Common myeloid progenitor, CD34-positive (primary cell): ENCODE results near the gene URI1.

Experiments used
- CTCF ChIA-PET: fragments of 350-600 bp; sonication (Branson Sonifier 250); formaldehyde crosslinking; loops from one replicate; lab custom pipeline; 2021; ENCODE audit warnings: antibody characterized with exemption; lab: Charles Lee
- POLR2A ChIA-PET: fragments of 350-600 bp; sonication (Branson Sonifier 250); formaldehyde crosslinking; loops from one replicate; lab custom pipeline; 2021; ENCODE audit warnings: antibody characterized with exemption; lab: Charles Lee
- DNase-seq, 3 donors: peaks; one replicate each; pipeline versions ENCODE4 v3.0.0 to v3.0.0-alpha.2; 2013
- H3K27ac ChIP-seq, 2 experiments: 1 replicate in 1 of 2; 2 replicates in 1 of 2; pipeline ENCODE4 v1.7.0; 2013; ENCODE audit warnings: inconsistent platforms in 2 of 2, low read length in 2 of 2, mild to moderate bottlenecking in 2 of 2, low read depth in 1 of 2, moderate library complexity in 1 of 2; ENCODE audit not compliant: severe bottlenecking in 2 of 2, insufficient read depth in 1 of 2, poor library complexity in 1 of 2
- H3K27me3 ChIP-seq, 5 experiments: replicated peaks in 2 of 5; 1 replicate in 3 of 5; 2 replicates in 2 of 5; pipeline versions ENCODE4 v1.6.1 to v1.7.0; 2013; ENCODE audit warnings: low read length in 4 of 5, mild to moderate bottlenecking in 2 of 5, moderate library complexity in 2 of 5, inconsistent platforms in 1 of 5; ENCODE audit not compliant: insufficient read depth in 5 of 5, control insufficient read depth in 4 of 5
- H3K36me3 ChIP-seq, 4 experiments: 1 replicate in 2 of 4; 2 replicates in 2 of 4; pipeline versions ENCODE4 v1.6.1 to v1.7.0; 2013; ENCODE audit warnings: low read length in 3 of 4, control low read depth in 1 of 4, mild to moderate bottlenecking in 1 of 4; ENCODE audit not compliant: control insufficient read depth in 4 of 4, insufficient read depth in 4 of 4
- H3K4me1 ChIP-seq, 4 experiments: 1 replicate in 3 of 4; 2 replicates in 1 of 4; pipeline versions ENCODE4 v1.6.1 to v1.7.1; 2013; ENCODE audit warnings: low read length in 3 of 4, mild to moderate bottlenecking in 3 of 4, control low read depth in 1 of 4, inconsistent platforms in 1 of 4, moderate library complexity in 1 of 4; ENCODE audit not compliant: control insufficient read depth in 4 of 4, insufficient read depth in 4 of 4; ENCODE audit errors: control extremely low read depth in 1 of 4
- H3K4me3 ChIP-seq, 7 experiments: 1 replicate in 4 of 7; 2 replicates in 3 of 7; pipeline versions ENCODE4 v1.5.1 to v1.7.0; 2013; ENCODE audit warnings: mild to moderate bottlenecking in 7 of 7, low read length in 6 of 7, moderate library complexity in 6 of 7, inconsistent platforms in 2 of 7, low read depth in 2 of 7, control low read depth in 1 of 7; ENCODE audit not compliant: insufficient read depth in 4 of 7, control insufficient read depth in 1 of 7; ENCODE audit errors: extremely low read depth in 1 of 7
- H3K9me3 ChIP-seq, 5 experiments: 1 replicate in 4 of 5; 2 replicates in 1 of 5; pipeline versions ENCODE4 v1.6.1 to v1.7.1; 2013; ENCODE audit warnings: low read length in 4 of 5, mild to moderate bottlenecking in 2 of 5, inconsistent platforms in 1 of 5, low read depth in 1 of 5, moderate library complexity in 1 of 5; ENCODE audit not compliant: control insufficient read depth in 4 of 5, insufficient read depth in 2 of 5; ENCODE audit errors: control extremely low read depth in 1 of 5
- WGBS: methylation state at CpG from one replicate; pipeline ENCODE4 v1.1.5; 2013; ENCODE audit not compliant: insufficient coverage; 5-methylcytosine and 5-hydroxymethylcytosine counted together

URI1 gene

GRCh38 chr19:30006207-30006606, 64.2 kb downstream of the URI1 start:
- no peak overlapping the region for H3K4me3 ChIP-seq
- DNase-seq = no peak
- peaks cover 2 to 13% (median 3%) of the 10 kb centered on the region in 4 experiments for H3K4me1 ChIP-seq
- ChIA-PET CTCF (no interaction called here), POLR2A (no interaction called here)
- 87% methylated on average over 3 of the region's 4 CpGs for WGBS
- H3K36me3 ChIP-seq = peaks cover 20 to 43% (median 28%) of the 10 kb centered on the region in 4 experiments
- H3K27ac ChIP-seq = no peak overlapping the region
- peaks cover 0 to 3% (median 0%) of the 10 kb centered on the region in 5 experiments for H3K9me3 ChIP-seq
- no peaks in the 10 kb centered on the region for H3K27me3 ChIP-seq

DNA sequence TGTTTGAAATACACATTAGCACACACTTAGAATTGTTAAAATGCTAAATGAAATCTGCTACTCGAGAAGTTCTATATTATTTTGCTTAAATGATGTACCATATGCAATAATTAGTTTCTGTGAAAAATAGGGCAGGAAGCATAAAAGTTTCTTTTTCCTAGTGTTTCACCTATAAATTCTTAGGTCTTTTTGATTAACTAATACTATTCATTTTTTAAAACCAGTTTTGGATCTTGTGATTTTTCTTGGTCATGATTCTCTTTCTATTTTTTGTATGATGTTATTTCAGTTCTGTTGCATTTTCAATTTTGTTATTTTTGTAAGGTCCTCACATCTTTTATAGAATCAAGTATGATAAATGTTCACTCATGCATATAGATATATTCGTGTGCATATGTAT, 66.1 kb downstream of the URI1 start:
- CTCF ChIA-PET = no interaction called here
- H3K27ac ChIP-seq = no peak overlapping the region
- DNase-seq = no peak
- POLR2A ChIA-PET = no interaction called here
- H3K36me3 ChIP-seq = peaks cover 22 to 54% (median 38%) of the 10 kb centered on the region in 4 experiments
- peaks cover 0 to 3% (median 0%) of the 10 kb centered on the region in 5 experiments for H3K9me3 ChIP-seq
- H3K4me3 ChIP-seq = no peak overlapping the region
- no CpG with 5 or more reads among the region's 2 CpGs for WGBS
- no peaks in the 10 kb centered on the region for H3K27me3 ChIP-seq
- peaks cover 0 to 5% (median 3%) of the 10 kb centered on the region in 4 experiments for H3K4me1 ChIP-seq

DNA sequence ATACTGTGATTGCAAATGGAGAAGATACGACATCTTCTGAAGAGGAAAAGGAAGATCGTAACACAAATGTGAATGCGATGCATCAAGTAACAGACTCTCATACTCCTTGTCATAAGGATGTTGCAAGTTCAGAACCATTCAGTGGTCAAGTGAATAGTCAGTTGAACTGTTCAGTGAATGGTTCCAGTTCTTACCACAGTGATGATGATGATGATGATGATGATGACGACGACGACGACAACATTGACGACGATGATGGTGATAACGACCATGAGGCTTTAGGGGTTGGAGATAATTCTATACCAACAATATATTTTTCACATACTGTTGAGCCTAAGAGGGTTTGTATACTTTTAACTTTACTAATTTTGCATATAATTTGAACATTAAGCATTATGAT, 67.0 kb downstream of the URI1 start:
- POLR2A ChIA-PET = no interaction called here
- no peaks in the 10 kb centered on the region for H3K27me3 ChIP-seq

GRCh38 chr19:30011051-30011578, 69.1 kb downstream of the URI1 start:
- WGBS = 100% methylated on average over 7 of the region's 9 CpGs
- H3K4me1 ChIP-seq = peaks cover 0 to 2% (median under 1%) of the 10 kb centered on the region in 4 experiments
- H3K4me3 ChIP-seq = no peak overlapping the region
- CTCF ChIA-PET = no interaction called here
- H3K27me3 ChIP-seq = no peaks in the 10 kb centered on the region
- peaks cover 24 to 61% (median 44%) of the 10 kb centered on the region in 4 experiments for H3K36me3 ChIP-seq
- POLR2A ChIA-PET = no interaction called here
- peaks cover 0 to 3% (median 0%) of the 10 kb centered on the region in 5 experiments for H3K9me3 ChIP-seq
- no peak for DNase-seq
- no peak overlapping the region for H3K27ac ChIP-seq

More for the DNA sequence above, 67.0 kb downstream of the URI1 start:
- no peak overlapping the region for H3K27ac ChIP-seq
- H3K9me3 ChIP-seq = peaks cover 0 to 3% (median 0%) of the 10 kb centered on the region in 5 experiments
- CTCF ChIA-PET = no interaction called here
- H3K36me3 ChIP-seq = peaks cover 24 to 55% (median 39%) of the 10 kb centered on the region in 4 experiments
- peaks cover 0 to 5% (median 3%) of the 10 kb centered on the region in 4 experiments for H3K4me1 ChIP-seq
- 93% methylated on average over 3 of the region's 10 CpGs for WGBS
- no peak overlapping the region for H3K4me3 ChIP-seq
- DNase-seq = no peak

GRCh38 chr19:30014770-30015169, 72.7 kb downstream of the URI1 start:
- no peaks in the 10 kb centered on the region for H3K27me3 ChIP-seq
- DNase-seq = no peak
- peaks cover 0 to 2% (median 0%) of the 10 kb centered on the region in 5 experiments for H3K9me3 ChIP-seq
- WGBS = 86% methylated on average over 1 of the region's 3 CpGs
- no peak overlapping the region for H3K27ac ChIP-seq
- CTCF ChIA-PET = no interaction called here
- H3K4me3 ChIP-seq = no peak overlapping the region
- peaks cover 10 to 50% (median 30%) of the 10 kb centered on the region in 4 experiments for H3K36me3 ChIP-seq
- POLR2A ChIA-PET = no interaction called here
- no peaks in the 10 kb centered on the region for H3K4me1 ChIP-seq

- Histone ChIP-seq H3K27me3 (no peaks in the 10 kb centered on the region), H3K4me3 (no peak overlapping the region), H3K4me1 (no peaks in the 10 kb centered on the region), H3K36me3 (peaks cover 10 to 30% (median 21%) of the 10 kb centered on the region in 4 experiments), H3K27ac (no peak overlapping the region), H3K9me3 (no peaks in the 10 kb centered on the region)
- no peak for DNase-seq
- ChIA-PET CTCF (no interaction called here), POLR2A (no interaction called here)
These were observed 75.1 kb downstream of the URI1 start for GRCh38 chr19:30017172-30017571.

- H3K27me3 ChIP-seq = no peaks in the 10 kb centered on the region
- no peaks in the 10 kb centered on the region for H3K4me1 ChIP-seq
- ChIA-PET CTCF (no interaction called here), POLR2A (interaction anchor here (0.6 kb wide), 2 partner anchors 78 to 307 kb away, joined by 3 to 4 read pairs; partner anchors contain the start of gene URI1)
- no peak overlapping the region for H3K27ac ChIP-seq
- peaks cover 0 to 6% (median 0%) of the 10 kb centered on the region in 5 experiments for H3K9me3 ChIP-seq
- no CpG with 5 or more reads among the region's 1 CpG for WGBS
- H3K4me3 ChIP-seq = no peak overlapping the region
- peaks cover 5 to 13% (median 9%) of the 10 kb centered on the region in 4 experiments for H3K36me3 ChIP-seq
- DNase-seq = no peak
These were observed 78.2 kb downstream of the URI1 start for GRCh38 chr19:30020189-30020588.
